DOHH2 (cell line): Measurements from ENCODE around the gene ZNF106.

Source experiments
- H3F3A ChIP-seq: fragments of 200-600 bp; sonication (generic), shearing (Covaris generic); 2 replicates; pipeline ENCODE4 v1.6.0; 2016; ENCODE audit warnings: antibody characterized with exemption, mild to moderate bottlenecking; ENCODE audit not compliant: control insufficient read depth, insufficient read depth
- H3K27ac ChIP-seq: fragments of 200-600 bp; sonication (generic); 2 replicates; pipeline ENCODE4 v1.5.1; 2014; ENCODE audit warnings: low read depth, mild to moderate bottlenecking, low read length, moderate library complexity
- H3K27me3 ChIP-seq: fragments of 200-600 bp; sonication (generic); 2 replicates; pipeline ENCODE4 v1.6.1; 2014; ENCODE audit warnings: mild to moderate bottlenecking, low read length, mixed read lengths; ENCODE audit not compliant: control insufficient read depth
- H3K36me3 ChIP-seq: fragments of 200-600 bp; sonication (generic); 2 replicates; pipeline ENCODE4 v1.6.1; 2014; ENCODE audit warnings: mild to moderate bottlenecking, low read length, moderate library complexity, mixed read lengths; ENCODE audit not compliant: control insufficient read depth
- H3K4me1 ChIP-seq: fragments of 200-600 bp; sonication (generic); 2 replicates; pipeline ENCODE4 v1.6.1; 2014; ENCODE audit warnings: mild to moderate bottlenecking, low read length, mixed read lengths; ENCODE audit not compliant: control insufficient read depth
- H3K4me2 ChIP-seq: fragments of 200-600 bp; sonication (generic); 2 replicates; pipeline ENCODE4 v1.6.0; 2014; ENCODE audit warnings: mild to moderate bottlenecking, low read length, moderate library complexity
- H3K4me3 ChIP-seq: fragments of 200-600 bp; sonication (generic); 2 replicates; pipeline ENCODE4 v1.5.1; 2014; ENCODE audit warnings: mild to moderate bottlenecking, low read length, mixed read lengths
- H3K79me2 ChIP-seq: fragments of 200-600 bp; sonication (generic); 2 replicates; pipeline ENCODE4 v1.6.1; 2014; ENCODE audit warnings: mild to moderate bottlenecking, low read length, mixed read lengths; ENCODE audit not compliant: control insufficient read depth
- H3K9me2 ChIP-seq: fragments of 200-600 bp; sonication (generic); replicated peaks from 2 replicates; pipeline ENCODE4 v1.6.1; 2014; ENCODE audit warnings: mild to moderate bottlenecking, low read length, mixed read lengths; ENCODE audit not compliant: control insufficient read depth
- H3K9me3 ChIP-seq: fragments of 200-600 bp; sonication (generic); 2 replicates; pipeline ENCODE4 v1.6.1; 2014; ENCODE audit warnings: antibody characterized with exemption, low read length, mixed read lengths; ENCODE audit not compliant: control insufficient read depth, insufficient read depth
- H4K20me1 ChIP-seq: fragments of 200-600 bp; sonication (generic); 2 replicates; pipeline ENCODE4 v1.6.0; 2014; ENCODE audit warnings: low read depth, mild to moderate bottlenecking, antibody characterized with exemption, low read length, moderate library complexity; ENCODE audit not compliant: control insufficient read depth, insufficient read depth
- CTCF ChIP-seq: fragments of 200-600 bp; sonication (generic); IDR thresholded peaks from one replicate; pipeline ENCODE4 v1.5.1; 2014; ENCODE audit warnings: antibody characterized with exemption, mild to moderate bottlenecking, low read depth, low read length; ENCODE audit not compliant: poor library complexity, severe bottlenecking
- EZH2phosphoT487 ChIP-seq: fragments of 200-600 bp; sonication (generic); IDR thresholded peaks from 2 replicates; pipeline ENCODE4 v1.6.1; 2017; ENCODE audit warnings: borderline replicate concordance, mild to moderate bottlenecking, antibody characterized with exemption, low read length, moderate library complexity, mixed read lengths

Gene ZNF106

GRCh38 chr15:42502477-42502876, 11.5 kb upstream of the ZNF106 start:
- H3K36me3 ChIP-seq: peaks cover 21% of the 10 kb centered on the region

GRCh38 chr15:42499858-42500609, 9.1 kb upstream of the ZNF106 start:
- peak overlapping the region; percentile 96 for H3K27ac ChIP-seq
- peaks cover 51% of the 10 kb centered on the region for H3F3A ChIP-seq
- TF ChIP-seq EZH2phosphoT487 (no peak), CTCF (no peak)
- peak overlapping the region; percentile 50 for H3K4me3 ChIP-seq
- H3K9me3 ChIP-seq: no peaks in the 10 kb centered on the region
- peaks cover 90% of the 10 kb centered on the region for H3K4me1 ChIP-seq
- H3K79me2 ChIP-seq: peaks cover 86% of the 10 kb centered on the region
- H3K4me2 ChIP-seq: peak overlapping the region; percentile 96
- no peaks in the 10 kb centered on the region for H3K9me2 ChIP-seq
- H3K36me3 ChIP-seq: peaks cover 10% of the 10 kb centered on the region
- H3K27me3 ChIP-seq: no peaks in the 10 kb centered on the region
- no peaks in the 10 kb centered on the region for H4K20me1 ChIP-seq

More at GRCh38 chr15:42502477-42502876, 11.5 kb upstream of the ZNF106 start:
- Histone ChIP-seq H3K27ac (peak overlapping the region; percentile 96), H4K20me1 (no peaks in the 10 kb centered on the region), H3K4me1 (peaks cover 93% of the 10 kb centered on the region), H3K4me2 (peak overlapping the region; percentile 96), H3K79me2 (peaks cover 90% of the 10 kb centered on the region), H3K9me3 (no peaks in the 10 kb centered on the region), H3K4me3 (peak overlapping the region; percentile 50), H3K9me2 (no peaks in the 10 kb centered on the region), H3K27me3 (no peaks in the 10 kb centered on the region), H3F3A (peaks cover 51% of the 10 kb centered on the region)
- TF ChIP-seq EZH2phosphoT487: no peak
- no peak for TF ChIP-seq CTCF

- Histone ChIP-seq H3F3A (peaks cover 40% of the 10 kb centered on the region), H3K27ac (peak overlapping the region; percentile 96), H4K20me1 (no peaks in the 10 kb centered on the region), H3K4me2 (peak overlapping the region; percentile 90), H3K4me3 (peak overlapping the region; percentile 15; the same call in 1 of the 2 replicates), H3K9me3 (no peaks in the 10 kb centered on the region), H3K9me2 (no peaks in the 10 kb centered on the region), H3K79me2 (peaks cover 76% of the 10 kb centered on the region), H3K27me3 (no peaks in the 10 kb centered on the region), H3K4me1 (peaks cover 90% of the 10 kb centered on the region), H3K36me3 (peaks cover 10% of the 10 kb centered on the region)
- TF ChIP-seq CTCF (no peak), EZH2phosphoT487 (no peak)
Observed at GRCh38 chr15:42498212-42499068, 7.5 kb upstream of the ZNF106 start.
